CD4-positive, alpha-beta T cell (primary cell): ENCODE data around the gene GLIS1. TPM values are rescaled to one million over a fixed set of nuclear protein-coding genes. Genes with fewer than 3 reads are reported as not detected.

Source experiments
- ATAC-seq: fragments of 200-7000 bp; cut with Tn5 transposase; one replicate; pipeline ENCODE4 v1.10.0; 2022; ENCODE audit warnings: mild to moderate bottlenecking; ENCODE audit not compliant: poor library complexity
- CTCF ChIA-PET: fragments of 350-600 bp; sonication (Branson Sonifier 250); formaldehyde crosslinking; loops from one replicate; lab custom pipeline; 2021; ENCODE audit warnings: antibody characterized with exemption, inconsistent platforms; lab: Charles Lee
- POLR2A ChIA-PET: fragments of 350-600 bp; sonication (Branson Sonifier 250); formaldehyde crosslinking; loops from one replicate; lab custom pipeline; 2021; ENCODE audit warnings: antibody characterized with exemption, inconsistent platforms; lab: Charles Lee
- DNase-seq, 14 experiments: peaks; one replicate each; pipeline ENCODE4 v3.0.0-alpha.2; 2013 to 2020; ENCODE audit warnings: mixed read lengths in 2 of 14
- H3K27ac ChIP-seq, 2 donors: one replicate each; pipeline versions ENCODE4 v1.5.1 to v1.7.0; 2013; ENCODE audit warnings: low read length in 2 of 2, low read depth in 1 of 2, mild to moderate bottlenecking in 1 of 2
- H3K27me3 ChIP-seq, 2 experiments: 1 replicate in 1 of 2; 2 replicates in 1 of 2; pipeline versions ENCODE4 v1.6.1 to v1.7.0; 2013; ENCODE audit warnings: low read length in 2 of 2, control low read depth in 1 of 2, mild to moderate bottlenecking in 1 of 2, moderate library complexity in 1 of 2; ENCODE audit not compliant: insufficient read depth in 2 of 2, control insufficient read depth in 1 of 2
- H3K36me3 ChIP-seq: one replicate; pipeline ENCODE4 v1.6.1; 2013; ENCODE audit warnings: low read length, control low read depth; ENCODE audit not compliant: insufficient read depth
- H3K4me1 ChIP-seq: one replicate; pipeline ENCODE4 v1.6.1; 2013; ENCODE audit warnings: low read length, control low read depth; ENCODE audit not compliant: insufficient read depth
- H3K4me3 ChIP-seq: one replicate; pipeline ENCODE4 v1.5.1; 2013; ENCODE audit warnings: mild to moderate bottlenecking, low read length, moderate library complexity
- H3K9me3 ChIP-seq, 2 experiments: 1 replicate in 1 of 2; 2 replicates in 1 of 2; pipeline versions ENCODE4 v1.6.1 to v1.7.0; 2013; ENCODE audit warnings: low read length in 2 of 2, mild to moderate bottlenecking in 2 of 2, control low read depth in 1 of 2, moderate library complexity in 1 of 2; ENCODE audit not compliant: control insufficient read depth in 1 of 2, insufficient read depth in 1 of 2
- H3K27ac Mint-ChIP-seq: one replicate; pipeline ENCODE4 v1.8.0; 2020; ENCODE audit warnings: mixed read lengths
- H3K27me3 Mint-ChIP-seq: one replicate; pipeline ENCODE4 v1.8.0; 2021; ENCODE audit warnings: mixed read lengths
- H3K36me3 Mint-ChIP-seq: one replicate; pipeline ENCODE4 v1.8.0; 2021; ENCODE audit warnings: low read depth, mixed read lengths
- H3K4me1 Mint-ChIP-seq: one replicate; pipeline ENCODE4 v1.8.0; 2021; ENCODE audit warnings: low read depth, mixed read lengths
- H3K4me3 Mint-ChIP-seq: one replicate; pipeline ENCODE4 v1.8.0; 2020; ENCODE audit warnings: mild to moderate bottlenecking, mixed read lengths
- H3K9me3 Mint-ChIP-seq: one replicate; pipeline ENCODE4 v1.8.0; 2020; ENCODE audit warnings: mixed read lengths
- intact Hi-C, 2 experiments: fragments of 100-400 bp; cut with DNase I in 1 of 2; cut with micrococcal nuclease in 1 of 2; formaldehyde crosslinking; loops; one replicate each; pipeline versions ENCODE4 v1.15.1 to v1.9.0; 2023 to 2025; cut with DNase I, micrococcal nuclease
- total RNA-seq, 174 experiments: library from RNA in 2 of 174; stranded (reverse) in 2 of 174; gene quantifications; one replicate each; pipeline ENCODE4 v1.2.3 and lab custom pipeline; 2021 to 2026
- TF ChIP-seq, protein P1 (sequence below): fragments of 200-600 bp; IDR thresholded peaks from one replicate; pipeline ENCODE4 v1.8.0; 2022; ENCODE audit warnings: antibody characterized with exemption, mild to moderate bottlenecking

The GLIS1 gene
- total RNA-seq, 2 experiments from 2014 or later = not detected

DNA sequence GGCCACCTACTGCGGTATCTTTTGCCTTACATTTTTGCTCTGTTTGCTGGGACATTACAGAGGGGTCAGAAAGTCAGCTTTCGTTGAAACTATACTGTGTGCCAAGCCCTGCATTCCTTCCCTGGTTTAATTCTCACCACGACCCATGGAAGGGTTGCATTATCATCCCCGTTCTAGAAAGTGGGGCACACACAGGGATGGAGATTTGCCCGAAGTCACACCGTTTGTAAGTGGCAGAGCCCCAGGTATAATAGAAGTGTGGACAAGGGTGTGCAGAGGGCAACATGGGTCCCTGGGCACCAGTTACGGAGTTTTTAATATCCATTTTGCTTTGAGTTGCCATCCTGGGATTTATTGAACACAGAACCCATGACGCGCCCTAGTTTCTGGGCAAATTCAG, 268.0 kb downstream of the GLIS1 start:
- no peak for ATAC-seq
- H3K9me3 Mint-ChIP-seq = no peaks in the 10 kb centered on the region
- no peaks in the 10 kb centered on the region for H3K36me3 ChIP-seq
- H3K27ac Mint-ChIP-seq = no peak overlapping the region
- H3K9me3 ChIP-seq = no peaks in the 10 kb centered on the region
- no peaks in the 10 kb centered on the region for H3K36me3 Mint-ChIP-seq
- H3K4me1 Mint-ChIP-seq = no peaks in the 10 kb centered on the region
- H3K27ac ChIP-seq = no peak overlapping the region
- no peak for DNase-seq
- H3K4me1 ChIP-seq = no peaks in the 10 kb centered on the region
- H3K4me3 Mint-ChIP-seq = no peak overlapping the region
- no peaks in the 10 kb centered on the region for H3K27me3 Mint-ChIP-seq
- TF ChIP-seq, protein P1, sequence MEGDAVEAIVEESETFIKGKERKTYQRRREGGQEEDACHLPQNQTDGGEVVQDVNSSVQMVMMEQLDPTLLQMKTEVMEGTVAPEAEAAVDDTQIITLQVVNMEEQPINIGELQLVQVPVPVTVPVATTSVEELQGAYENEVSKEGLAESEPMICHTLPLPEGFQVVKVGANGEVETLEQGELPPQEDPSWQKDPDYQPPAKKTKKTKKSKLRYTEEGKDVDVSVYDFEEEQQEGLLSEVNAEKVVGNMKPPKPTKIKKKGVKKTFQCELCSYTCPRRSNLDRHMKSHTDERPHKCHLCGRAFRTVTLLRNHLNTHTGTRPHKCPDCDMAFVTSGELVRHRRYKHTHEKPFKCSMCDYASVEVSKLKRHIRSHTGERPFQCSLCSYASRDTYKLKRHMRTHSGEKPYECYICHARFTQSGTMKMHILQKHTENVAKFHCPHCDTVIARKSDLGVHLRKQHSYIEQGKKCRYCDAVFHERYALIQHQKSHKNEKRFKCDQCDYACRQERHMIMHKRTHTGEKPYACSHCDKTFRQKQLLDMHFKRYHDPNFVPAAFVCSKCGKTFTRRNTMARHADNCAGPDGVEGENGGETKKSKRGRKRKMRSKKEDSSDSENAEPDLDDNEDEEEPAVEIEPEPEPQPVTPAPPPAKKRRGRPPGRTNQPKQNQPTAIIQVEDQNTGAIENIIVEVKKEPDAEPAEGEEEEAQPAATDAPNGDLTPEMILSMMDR = no peak
- no peaks in the 10 kb centered on the region for H3K27me3 ChIP-seq
- intact Hi-C loops = loop anchor here in 1 of 2 experiments (5.0 kb wide), 1 partner anchor 194 kb away; no protein-coding TSS in a partner anchor
- POLR2A ChIA-PET = no interaction called here
- H3K4me3 ChIP-seq = no peak overlapping the region
- CTCF ChIA-PET = no interaction called here

DNA sequence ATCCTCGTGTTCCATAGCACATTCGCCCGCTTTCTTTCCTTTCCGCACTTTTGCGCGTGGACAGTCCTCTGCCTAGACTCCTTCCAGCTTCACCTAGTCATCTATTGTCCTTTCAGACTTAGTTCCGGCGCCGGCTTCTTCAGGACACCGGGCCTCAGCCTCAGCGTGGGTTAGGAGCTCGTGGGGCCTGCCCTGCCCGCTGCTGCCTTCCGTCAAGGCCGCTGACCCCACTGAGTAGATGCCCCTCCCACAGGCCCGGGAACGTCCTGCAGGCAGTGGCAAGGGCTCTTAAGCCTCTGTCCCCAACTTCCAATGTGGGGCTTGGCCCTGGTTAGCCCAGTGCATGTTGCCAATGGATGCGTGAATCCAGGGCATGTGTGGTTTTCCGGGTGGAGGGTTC, 268.4 kb downstream of the GLIS1 start:
- TF ChIP-seq, protein P1 = no peak
- ATAC-seq (no peak), DNase-seq (no peak)
- H3K4me3 ChIP-seq = no peak overlapping the region
- no peak overlapping the region for H3K27ac Mint-ChIP-seq
- no peaks in the 10 kb centered on the region for H3K4me1 Mint-ChIP-seq
- H3K27ac ChIP-seq = no peak overlapping the region
- intact Hi-C loops = loop anchor here in 1 of 2 experiments (5.0 kb wide), 1 partner anchor 193 kb away; no protein-coding TSS in a partner anchor
- ChIA-PET CTCF (no interaction called here), POLR2A (no interaction called here)
- H3K9me3 ChIP-seq = no peaks in the 10 kb centered on the region
- H3K4me3 Mint-ChIP-seq = no peak overlapping the region
- H3K9me3 Mint-ChIP-seq = no peaks in the 10 kb centered on the region
- H3K36me3 ChIP-seq = no peaks in the 10 kb centered on the region
- H3K36me3 Mint-ChIP-seq = no peaks in the 10 kb centered on the region
- no peaks in the 10 kb centered on the region for H3K27me3 Mint-ChIP-seq
- H3K4me1 ChIP-seq = no peaks in the 10 kb centered on the region
- no peaks in the 10 kb centered on the region for H3K27me3 ChIP-seq

DNA sequence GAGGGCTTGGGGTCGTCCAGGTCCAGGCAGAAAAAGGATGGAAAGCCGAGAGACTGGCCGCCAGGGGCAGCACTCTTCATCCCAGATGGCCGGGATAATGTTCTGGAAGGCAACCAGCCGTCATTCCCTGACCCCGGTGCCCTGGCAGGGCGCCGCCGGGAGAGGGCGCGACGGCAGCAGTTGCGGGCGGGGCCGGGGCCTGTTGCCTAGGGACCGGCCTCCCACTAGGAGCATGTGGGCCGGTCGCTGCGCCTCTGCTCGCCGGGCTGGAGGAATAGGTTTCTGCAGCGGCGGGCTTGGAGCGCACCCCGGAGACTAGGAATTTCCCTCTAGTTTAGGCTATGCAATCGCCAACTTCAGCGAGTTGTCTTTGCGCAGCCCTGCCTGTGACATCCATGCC, 268.8 kb downstream of the GLIS1 start:
- DNase-seq = no peak
- Histone ChIP-seq H3K27ac (no peak overlapping the region), H3K9me3 (no peaks in the 10 kb centered on the region), H3K27me3 (no peaks in the 10 kb centered on the region), H3K4me1 (no peaks in the 10 kb centered on the region), H3K4me3 (no peak overlapping the region), H3K36me3 (no peaks in the 10 kb centered on the region)
- no peak overlapping the region for H3K27ac Mint-ChIP-seq
- intact Hi-C loops = loop anchor here in 1 of 2 experiments (5.0 kb wide), 1 partner anchor 193 kb away; no protein-coding TSS in a partner anchor
- ATAC-seq = no peak
- H3K9me3 Mint-ChIP-seq = no peaks in the 10 kb centered on the region
- POLR2A ChIA-PET = no interaction called here
- H3K36me3 Mint-ChIP-seq = no peaks in the 10 kb centered on the region
- CTCF ChIA-PET = no interaction called here
- H3K4me3 Mint-ChIP-seq = no peak overlapping the region
- H3K27me3 Mint-ChIP-seq = no peaks in the 10 kb centered on the region
- TF ChIP-seq, protein P1 = no peak
- H3K4me1 Mint-ChIP-seq = no peaks in the 10 kb centered on the region
